Measurements from ENCODE around the gene PIK3R4. TPM values are rescaled to one million over a fixed set of nuclear protein-coding genes. Genes with fewer than 3 reads are reported as not detected.

PIK3R4 gene
- total RNA-seq, 2 donors from 2014 or later: 29.0 to 30.8 TPM

DNA sequence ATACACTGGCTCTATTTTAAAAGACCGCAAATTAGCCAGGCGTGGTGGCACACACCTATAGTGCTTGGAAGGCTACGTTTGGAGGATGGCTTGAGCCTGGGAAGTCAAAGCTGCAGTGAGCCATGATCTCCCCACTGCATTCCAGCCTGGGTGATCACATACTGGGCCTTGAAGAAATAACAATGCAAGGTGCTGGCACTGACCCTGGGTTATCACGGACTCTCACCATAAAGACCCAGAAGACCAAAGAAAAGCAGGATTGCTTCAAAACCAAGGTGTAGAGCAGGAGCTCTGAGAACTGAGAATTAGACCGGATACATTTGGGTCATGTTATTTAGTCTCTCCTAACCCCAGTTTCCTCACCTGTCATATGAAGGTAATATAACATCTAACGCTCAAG lies 14.8 kb downstream of the PIK3R4 start:
- H3K9me3 Mint-ChIP-seq: no peaks in the 10 kb centered on the region
- no peak for DNase-seq (ENCODE audit: low spot score)
- H3K4me3 Mint-ChIP-seq: no peak overlapping the region
- ATAC-seq: no peak
- no peak overlapping the region for H3K27ac Mint-ChIP-seq
- no peaks in the 10 kb centered on the region for H3K27me3 Mint-ChIP-seq
- no peaks in the 10 kb centered on the region for H3K36me3 Mint-ChIP-seq
- peaks cover 5 to 6% of the 10 kb centered on the region in 2 donors for H3K4me1 Mint-ChIP-seq (ENCODE audit: low read depth in 2 of 2)

DNA sequence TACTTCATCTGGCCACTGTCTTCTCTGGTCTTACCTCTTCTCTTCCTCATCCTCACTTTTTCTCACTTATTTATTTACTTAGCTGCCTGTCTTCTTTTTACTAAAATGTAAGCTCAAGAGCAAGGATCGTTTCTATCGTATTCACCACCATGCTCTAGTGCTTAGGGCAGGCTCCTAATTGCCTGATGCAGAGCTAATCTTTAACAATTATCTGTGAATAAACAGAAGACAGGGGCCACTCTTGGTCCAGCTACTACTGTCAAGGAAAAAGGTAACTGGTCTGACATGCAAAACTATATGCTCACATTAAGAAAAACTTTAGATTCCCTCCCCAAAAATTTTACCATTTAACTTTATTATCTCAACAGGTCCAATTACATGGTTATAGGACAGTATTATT lies 17.5 kb downstream of the PIK3R4 start:
- no peak overlapping the region for H3K27ac Mint-ChIP-seq
- no peak for DNase-seq (ENCODE audit: low spot score)
- H3K4me3 Mint-ChIP-seq: no peak overlapping the region
- H3K36me3 Mint-ChIP-seq: no peaks in the 10 kb centered on the region
- no peaks in the 10 kb centered on the region for H3K27me3 Mint-ChIP-seq
- no peak for ATAC-seq
- peaks cover 5 to 6% of the 10 kb centered on the region in 2 donors for H3K4me1 Mint-ChIP-seq (ENCODE audit: low read depth in 2 of 2)
- H3K9me3 Mint-ChIP-seq: no peaks in the 10 kb centered on the region

DNA sequence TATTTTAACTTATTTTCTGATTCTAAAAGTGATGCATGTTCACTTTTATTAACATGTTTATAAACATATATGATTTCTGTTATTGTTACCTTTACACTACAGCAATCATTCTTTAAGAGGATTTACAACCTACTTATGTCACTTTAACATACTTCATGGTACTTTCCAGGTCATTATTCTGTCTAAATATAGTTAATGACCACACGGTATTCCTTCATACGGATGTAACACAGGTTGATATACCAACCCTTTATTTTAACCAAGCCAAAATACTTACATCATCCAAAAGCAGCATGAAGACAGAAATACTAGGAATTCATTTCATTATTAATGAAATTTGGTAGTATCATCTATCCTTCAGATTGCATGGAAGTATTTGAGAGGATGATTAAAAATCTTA lies 18.6 kb downstream of the PIK3R4 start:
- H3K4me3 Mint-ChIP-seq: no peak overlapping the region
- H3K9me3 Mint-ChIP-seq: no peaks in the 10 kb centered on the region
- no peak for ATAC-seq
- H3K27me3 Mint-ChIP-seq: no peaks in the 10 kb centered on the region
- H3K36me3 Mint-ChIP-seq: peaks cover 5% of the 10 kb centered on the region
- H3K4me1 Mint-ChIP-seq (ENCODE audit: low read depth in 2 of 2): peaks cover 5 to 6% of the 10 kb centered on the region in 2 donors
- no peak for DNase-seq (ENCODE audit: low spot score)
- no peak overlapping the region for H3K27ac Mint-ChIP-seq

DNA sequence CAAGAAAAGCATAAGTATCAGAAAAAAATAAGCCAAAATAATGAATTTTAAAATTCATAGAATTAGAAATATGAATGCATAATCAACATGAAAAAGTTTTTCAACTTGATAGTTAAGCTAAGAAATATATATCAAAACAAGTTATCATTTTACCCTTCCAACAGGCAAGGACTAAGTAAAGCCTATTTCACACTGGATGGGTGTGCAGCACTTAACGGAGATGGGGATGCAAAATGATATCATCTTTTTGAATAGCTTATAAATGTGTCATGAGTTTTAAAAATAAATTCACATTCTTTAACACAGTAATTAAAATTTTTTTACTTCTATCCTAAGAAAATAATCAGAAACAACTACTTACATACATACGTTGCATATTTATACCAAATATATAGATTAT lies 20.9 kb downstream of the PIK3R4 start:
- Mint-ChIP-seq H3K9me3 (no peaks in the 10 kb centered on the region), H3K4me3 (no peak overlapping the region), H3K36me3 (peaks cover 6% of the 10 kb centered on the region), H3K27ac (no peak overlapping the region), H3K4me1 (ENCODE audit: low read depth in 2 of 2) (peaks cover 0 to 3% of the 10 kb centered on the region in 2 donors), H3K27me3 (no peaks in the 10 kb centered on the region)
- no peak for DNase-seq (ENCODE audit: low spot score)
- no peak for ATAC-seq

DNA sequence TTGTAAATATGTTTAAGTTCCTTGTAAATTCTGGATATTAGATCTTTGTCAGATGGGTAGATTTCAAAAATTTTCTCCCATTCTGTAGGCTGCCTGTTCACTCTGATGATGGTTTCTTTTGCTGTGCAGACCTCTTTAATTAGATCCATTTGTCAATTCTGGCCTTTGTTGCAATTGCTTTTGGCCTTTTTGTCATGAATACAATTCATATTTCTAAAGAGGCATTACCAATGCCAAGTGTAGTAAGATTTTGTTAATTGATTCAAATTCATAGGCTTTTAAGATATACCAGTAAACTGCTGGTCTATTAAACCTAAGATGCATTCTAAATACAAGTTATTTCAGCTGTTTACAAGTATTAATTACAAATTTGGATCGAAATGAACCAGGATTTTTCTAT lies 31.0 kb downstream of the PIK3R4 start:
- H3K4me3 Mint-ChIP-seq: no peak overlapping the region
- ATAC-seq: no peak
- H3K9me3 Mint-ChIP-seq: no peaks in the 10 kb centered on the region
- DNase-seq (ENCODE audit: low spot score): no peak
- peaks cover 16% of the 10 kb centered on the region for H3K36me3 Mint-ChIP-seq
- H3K4me1 Mint-ChIP-seq (ENCODE audit: low read depth in 2 of 2): no peaks in the 10 kb centered on the region
- H3K27ac Mint-ChIP-seq: no peak overlapping the region
- H3K27me3 Mint-ChIP-seq: no peaks in the 10 kb centered on the region

DNA sequence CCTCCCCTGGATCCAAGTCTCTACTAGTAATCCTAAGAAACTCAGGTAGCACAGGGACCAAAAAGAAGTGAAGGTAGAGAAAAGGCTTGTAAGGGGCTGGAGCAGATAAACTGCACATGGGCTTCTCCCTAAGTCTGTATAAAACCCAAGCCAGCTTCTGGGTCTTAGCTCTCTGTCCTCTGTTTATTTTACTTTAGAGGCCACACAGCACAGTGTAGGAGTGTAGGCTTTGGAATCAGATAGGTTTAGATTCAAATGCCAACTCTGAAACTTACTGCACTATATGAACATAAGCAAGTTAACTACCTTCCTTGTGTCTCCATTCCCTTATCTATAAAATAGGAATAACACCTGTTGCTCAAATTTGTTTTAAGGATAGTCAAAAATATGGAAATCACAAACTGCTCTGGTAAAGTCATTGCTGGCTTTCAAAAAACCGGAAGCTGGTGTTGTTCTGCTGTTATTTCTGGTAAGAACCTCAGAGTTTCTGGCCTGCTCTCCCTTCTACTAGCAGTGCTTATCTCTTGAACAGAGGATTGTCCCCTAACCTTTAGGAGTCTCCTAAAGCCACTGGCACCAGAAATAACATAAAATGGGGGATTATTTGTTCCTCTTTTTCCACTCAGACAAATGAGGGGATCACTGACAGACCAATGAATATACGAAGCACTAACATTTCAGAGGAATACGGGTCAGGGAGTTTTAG lies 33.8 kb downstream of the PIK3R4 start:
- Mint-ChIP-seq H3K27me3 (no peaks in the 10 kb centered on the region), H3K9me3 (no peaks in the 10 kb centered on the region), H3K4me1 (ENCODE audit: low read depth in 2 of 2) (no peaks in the 10 kb centered on the region), H3K27ac (no peak overlapping the region), H3K36me3 (peaks cover 21% of the 10 kb centered on the region), H3K4me3 (no peak overlapping the region)
- DNase-seq (ENCODE audit: low spot score) (no peak), ATAC-seq (no peak)

DNA sequence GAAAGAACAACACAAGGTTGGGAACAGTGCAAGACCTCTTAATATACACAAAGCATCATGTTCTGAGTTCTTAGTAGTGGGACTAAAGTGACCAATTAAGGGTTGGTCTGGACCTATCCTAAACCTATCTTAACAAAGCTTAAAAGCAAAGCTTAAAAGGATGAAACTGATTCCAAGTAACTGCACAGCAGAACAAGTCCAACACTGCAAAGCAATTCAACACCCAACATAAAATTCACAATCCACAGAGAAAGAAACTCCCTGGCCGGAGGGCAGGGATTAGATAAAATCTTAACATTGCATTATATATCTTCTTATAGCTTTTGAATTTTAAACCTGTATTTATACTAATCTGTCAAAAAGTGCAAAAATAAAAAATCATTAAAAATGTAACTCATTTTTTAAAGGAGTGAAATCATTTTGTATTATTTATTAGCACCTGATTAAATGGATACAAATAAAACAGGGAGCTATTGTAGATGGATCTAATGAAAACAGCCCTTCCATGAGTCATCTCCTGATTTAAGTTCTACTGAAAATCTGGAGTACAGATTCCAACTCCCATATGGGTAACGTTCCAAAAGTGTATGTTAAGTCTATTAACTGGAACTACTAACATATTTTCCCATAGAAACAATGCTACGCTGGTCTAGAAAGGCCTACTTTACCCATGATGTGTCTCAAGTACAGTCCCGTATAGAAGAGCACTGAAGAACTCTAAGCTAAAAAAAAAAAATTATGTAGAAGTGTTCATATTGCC lies 34.9 kb downstream of the PIK3R4 start:
- no peaks in the 10 kb centered on the region for H3K4me1 Mint-ChIP-seq (ENCODE audit: low read depth in 2 of 2)
- no peak overlapping the region for H3K27ac Mint-ChIP-seq
- ATAC-seq (no peak), DNase-seq (ENCODE audit: low spot score) (no peak)
- H3K36me3 Mint-ChIP-seq: peaks cover 18% of the 10 kb centered on the region
- H3K9me3 Mint-ChIP-seq: no peaks in the 10 kb centered on the region
- no peaks in the 10 kb centered on the region for H3K27me3 Mint-ChIP-seq
- no peak overlapping the region for H3K4me3 Mint-ChIP-seq

DNA sequence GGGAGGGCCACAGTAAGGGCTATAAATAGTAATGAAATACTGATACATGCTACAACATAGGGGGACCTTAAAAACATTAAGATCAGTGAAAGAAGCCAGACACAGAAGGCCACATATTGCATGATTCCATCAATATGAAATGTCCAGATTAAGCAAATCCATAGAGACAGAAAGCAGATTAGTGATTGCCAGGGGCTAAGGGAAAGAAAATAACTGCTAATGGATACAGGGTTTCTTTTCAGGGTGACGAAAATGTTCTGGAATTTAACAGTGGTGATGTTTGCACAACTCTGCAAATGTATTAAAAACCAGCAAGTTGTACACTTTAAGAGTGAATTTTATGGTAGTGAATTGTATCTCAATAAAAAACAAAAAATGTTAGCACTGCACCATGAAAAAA lies 37.0 kb downstream of the PIK3R4 start:
- ATAC-seq: no peak
- Mint-ChIP-seq H3K9me3 (no peaks in the 10 kb centered on the region), H3K27ac (no peak overlapping the region), H3K27me3 (no peaks in the 10 kb centered on the region), H3K4me1 (ENCODE audit: low read depth in 2 of 2) (no peaks in the 10 kb centered on the region), H3K4me3 (no peak overlapping the region), H3K36me3 (peaks cover 20% of the 10 kb centered on the region)
- no peak for DNase-seq (ENCODE audit: low spot score)

DNA sequence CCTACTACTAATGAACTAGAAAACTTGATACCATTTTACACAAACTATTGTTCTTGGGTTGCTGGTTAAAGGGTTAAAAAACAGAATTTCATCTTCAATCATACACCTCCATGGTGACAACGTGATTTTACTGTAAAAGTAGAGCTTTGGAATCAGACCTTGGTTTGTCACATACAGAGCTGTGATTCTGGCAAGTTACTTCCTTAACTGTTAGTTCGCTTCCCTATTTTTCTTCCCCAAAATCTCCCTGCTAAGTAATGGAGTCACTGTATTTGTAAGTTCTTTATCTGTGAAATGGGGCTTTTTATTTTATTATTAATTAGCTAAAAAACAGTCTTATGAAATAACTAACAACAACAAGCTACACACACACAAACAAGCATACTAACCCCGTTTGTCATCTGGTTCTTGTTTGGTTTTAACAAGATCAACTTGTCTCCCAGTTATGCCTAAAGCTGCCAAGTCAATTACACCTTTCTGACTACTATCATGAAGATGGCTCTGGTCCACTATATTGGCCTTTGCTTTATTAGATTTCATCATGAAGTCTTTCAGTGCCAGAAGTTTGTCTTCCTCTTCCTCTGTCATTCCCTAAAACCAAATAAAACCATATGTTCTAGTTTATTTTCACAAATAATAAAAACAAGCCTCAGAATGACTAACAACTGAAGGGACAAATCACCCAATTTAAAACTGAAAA lies 38.6 kb downstream of the PIK3R4 start:
- no peak for ATAC-seq
- Mint-ChIP-seq H3K27ac (no peak overlapping the region), H3K36me3 (peaks cover 25% of the 10 kb centered on the region), H3K9me3 (no peaks in the 10 kb centered on the region), H3K27me3 (no peaks in the 10 kb centered on the region), H3K4me3 (no peak overlapping the region), H3K4me1 (ENCODE audit: low read depth in 2 of 2) (no peaks in the 10 kb centered on the region)
- DNase-seq (ENCODE audit: low spot score): no peak

DNA sequence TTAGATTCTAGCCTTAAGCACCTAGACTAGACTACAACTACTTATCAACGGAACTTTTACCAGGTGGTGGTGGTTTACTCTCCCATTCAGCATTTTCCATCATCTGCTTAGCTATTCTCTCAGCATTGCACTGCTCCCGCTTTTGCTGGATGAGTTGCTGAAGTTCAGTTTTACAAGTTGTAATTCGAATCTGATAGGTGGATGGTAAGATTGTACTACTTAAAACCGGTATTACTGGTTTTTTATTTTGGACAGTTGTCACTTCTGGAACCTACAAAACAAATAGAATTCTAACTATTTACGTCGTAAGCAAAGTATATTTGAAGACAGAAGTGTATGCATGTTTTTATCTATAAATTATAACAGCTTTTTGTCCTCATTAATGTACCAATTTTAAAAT lies 41.1 kb downstream of the PIK3R4 start:
- Mint-ChIP-seq H3K4me3 (no peak overlapping the region), H3K4me1 (ENCODE audit: low read depth in 2 of 2) (no peaks in the 10 kb centered on the region), H3K27me3 (no peaks in the 10 kb centered on the region), H3K36me3 (peaks cover 30% of the 10 kb centered on the region), H3K9me3 (no peaks in the 10 kb centered on the region), H3K27ac (no peak overlapping the region)
- no peak for DNase-seq (ENCODE audit: low spot score)
- ATAC-seq: no peak

DNA sequence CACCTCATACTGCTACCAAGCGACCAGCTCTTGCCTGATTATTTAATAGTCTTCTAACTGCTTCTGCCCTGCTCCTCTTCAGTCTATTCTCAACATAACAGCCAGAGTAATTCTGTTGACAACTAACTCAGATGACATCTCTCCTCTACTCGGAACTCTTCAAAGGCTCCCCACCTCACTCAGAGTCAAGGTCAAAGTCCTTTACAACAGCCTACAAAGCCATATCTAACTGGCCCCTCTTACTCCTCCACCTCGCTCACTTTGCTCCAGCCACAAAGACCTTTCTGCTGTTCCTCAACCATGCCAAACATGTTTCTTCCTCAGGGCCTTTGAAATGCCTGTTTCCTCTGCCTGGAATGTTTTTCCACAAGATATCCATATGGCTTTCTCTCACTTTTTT lies 43.6 kb downstream of the PIK3R4 start:
- Mint-ChIP-seq H3K9me3 (no peaks in the 10 kb centered on the region), H3K4me1 (ENCODE audit: low read depth in 2 of 2) (no peaks in the 10 kb centered on the region), H3K27me3 (no peaks in the 10 kb centered on the region), H3K4me3 (no peak overlapping the region), H3K27ac (no peak overlapping the region), H3K36me3 (peaks cover 32% of the 10 kb centered on the region)
- DNase-seq (ENCODE audit: low spot score) (no peak), ATAC-seq (no peak)

DNA sequence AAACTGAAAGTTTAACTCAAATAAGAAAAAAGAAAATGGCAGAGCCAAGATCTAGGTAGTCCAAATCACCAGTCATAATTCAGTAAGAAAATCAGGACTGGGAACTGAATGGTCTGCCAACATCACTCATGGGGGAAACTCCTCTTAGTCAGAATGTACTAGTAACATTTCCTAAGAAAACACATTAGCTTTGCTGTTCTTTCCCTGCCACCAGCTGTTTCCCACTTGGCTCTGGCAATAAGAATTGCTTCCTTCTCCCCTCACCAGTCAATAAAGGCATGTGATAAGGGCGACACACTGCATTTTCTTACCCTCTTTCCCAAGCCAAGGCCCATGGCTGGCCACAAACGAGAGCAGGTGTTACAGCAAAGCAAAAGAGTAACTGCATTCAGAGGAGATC lies 46.1 kb downstream of the PIK3R4 start:
- no peak for ATAC-seq
- H3K4me1 Mint-ChIP-seq (ENCODE audit: low read depth in 2 of 2): no peaks in the 10 kb centered on the region
- H3K9me3 Mint-ChIP-seq: no peaks in the 10 kb centered on the region
- H3K27me3 Mint-ChIP-seq: no peaks in the 10 kb centered on the region
- peaks cover 27% of the 10 kb centered on the region for H3K36me3 Mint-ChIP-seq
- H3K27ac Mint-ChIP-seq: no peak overlapping the region
- H3K4me3 Mint-ChIP-seq: no peak overlapping the region
- no peak for DNase-seq (ENCODE audit: low spot score)

DNA sequence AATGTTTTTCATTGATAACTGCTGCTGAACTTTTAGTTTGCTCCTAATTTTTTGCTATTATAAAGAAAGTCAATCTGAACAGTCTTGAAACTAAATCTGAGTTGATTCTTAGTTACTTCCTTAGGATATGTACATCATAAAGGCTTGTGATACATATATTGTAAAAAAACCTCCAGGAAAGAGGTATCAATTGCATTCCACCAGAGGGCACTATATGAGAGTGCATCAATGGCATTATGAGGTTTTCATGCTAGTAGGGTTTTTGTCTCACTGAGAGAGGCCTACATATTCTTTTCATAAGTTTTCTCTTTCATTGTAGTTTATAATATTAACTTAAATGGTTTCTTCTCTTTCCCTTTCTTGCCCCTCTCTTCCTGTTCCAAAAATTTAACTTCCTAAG lies 46.9 kb downstream of the PIK3R4 start:
- Mint-ChIP-seq H3K4me1 (ENCODE audit: low read depth in 2 of 2) (no peaks in the 10 kb centered on the region), H3K9me3 (no peaks in the 10 kb centered on the region), H3K36me3 (peaks cover 24% of the 10 kb centered on the region), H3K27ac (no peak overlapping the region), H3K27me3 (no peaks in the 10 kb centered on the region), H3K4me3 (no peak overlapping the region)
- no peak for ATAC-seq
- DNase-seq (ENCODE audit: low spot score): no peak

DNA sequence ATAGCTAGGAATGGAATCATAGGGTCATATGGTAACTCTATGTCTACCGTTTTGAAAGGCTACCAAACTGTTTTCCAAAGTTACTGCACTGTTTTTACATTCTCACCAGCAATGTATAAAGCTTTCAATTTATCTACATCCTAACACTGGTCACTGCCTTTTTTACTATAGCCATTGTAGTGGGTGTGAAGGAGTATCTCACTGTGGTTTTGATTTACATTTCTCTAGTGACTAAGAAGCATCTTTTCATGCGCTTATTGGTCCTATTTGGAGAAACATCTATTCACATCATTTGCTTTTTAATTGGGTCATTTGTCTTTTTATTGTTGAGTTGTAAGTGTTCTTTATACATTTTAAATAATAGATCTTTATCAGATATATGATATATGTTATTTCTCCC lies 53.3 kb downstream of the PIK3R4 start:
- Mint-ChIP-seq H3K4me1 (ENCODE audit: low read depth in 2 of 2) (peaks cover 4 to 8% of the 10 kb centered on the region in 2 donors), H3K9me3 (no peaks in the 10 kb centered on the region), H3K27me3 (no peaks in the 10 kb centered on the region), H3K27ac (no peak overlapping the region), H3K4me3 (no peak overlapping the region), H3K36me3 (peaks cover 27% of the 10 kb centered on the region)
- ATAC-seq (no peak), DNase-seq (ENCODE audit: low spot score) (no peak)
